GM19035 (cell line): ENCODE data around the gene HMCN2.
"Not testable (repeated sequence)": the region's sequence is repeated elsewhere in the genome, so short reads cannot be mapped to it uniquely, and the experiment has no call there.

ENCODE experiments used
- ATAC-seq: cut with Tn5 transposase; IDR thresholded peaks from one replicate; pipeline ENCODE4 v1.9.1; 2021; ENCODE audit not compliant: unreplicated experiment

HMCN2 gene

GRCh38 chr9:130428086-130428665, 162.6 kb downstream of the HMCN2 start:
- ATAC-seq, result no peak

GRCh38 chr9:130429381-130429780, 163.8 kb downstream of the HMCN2 start:
- no peak for ATAC-seq

GRCh38 chr9:130429831-130430230, 164.3 kb downstream of the HMCN2 start:
- ATAC-seq, result no peak

GRCh38 chr9:130430232-130430631, 164.7 kb downstream of the HMCN2 start:
- ATAC-seq, result no peak

- no peak for ATAC-seq
Measured at GRCh38 chr9:130430734-130431535, 165.4 kb downstream of the HMCN2 start.

GRCh38 chr9:130431536-130432303, 166.2 kb downstream of the HMCN2 start:
- no peak for ATAC-seq

- no peak for ATAC-seq
Measured at GRCh38 chr9:130432362-130432761, 166.8 kb downstream of the HMCN2 start.

- ATAC-seq, result no peak
Measured at GRCh38 chr9:130432796-130433167, 167.2 kb downstream of the HMCN2 start.

GRCh38 chr9:130433168-130433946, 167.8 kb downstream of the HMCN2 start:
- ATAC-seq, result no peak

GRCh38 chr9:130433947-130434262, 168.3 kb downstream of the HMCN2 start:
- no peak for ATAC-seq

- not testable (repeated sequence) for ATAC-seq
Measured at GRCh38 chr9:130434656-130435055, 169.1 kb downstream of the HMCN2 start.

- ATAC-seq, result no peak
Measured at GRCh38 chr9:130437011-130437789, 171.6 kb downstream of the HMCN2 start.

- no peak for ATAC-seq
Measured at GRCh38 chr9:130438382-130438981, 172.9 kb downstream of the HMCN2 start.

- ATAC-seq, result no peak
Measured at GRCh38 chr9:130441031-130441430, 175.5 kb downstream of the HMCN2 start.

GRCh38 chr9:130442746-130443455, 177.3 kb downstream of the HMCN2 start:
- no peak for ATAC-seq

- ATAC-seq, result no peak
Measured at GRCh38 chr9:130443456-130443801, 177.9 kb downstream of the HMCN2 start.

GRCh38 chr9:130443840-130444492, 178.4 kb downstream of the HMCN2 start:
- ATAC-seq, result no peak

- ATAC-seq, result no peak
Measured at GRCh38 chr9:130444565-130445221, 179.1 kb downstream of the HMCN2 start, which contains the start of gene ASS1. Gene ASS1, plus strand, starts transcription at chr9:130444961. Its CDS starts 7,268 bp downstream, at chr9:130452229.
